ENCODE measurements around the gene PRG2. TPM values are rescaled to one million over a fixed set of nuclear protein-coding genes. Genes with fewer than 3 reads are reported as not detected.

The PRG2 gene
- not detected in 2 replicates for total RNA-seq

GRCh38 chr11:57390535-57390934, at the start of gene PRG2:
PRG2 (minus strand) TSS chr11:57390650; CDS start chr11:57389944, 706 bp downstream.

GRCh38 chr11:57426929-57427726, 36.7 kb upstream of the PRG2 start, which contains the start of gene SLC43A3:
SLC43A3 (minus strand) TSS chr11:57427121; CDS start chr11:57426172, 949 bp downstream.

GRCh38 chr11:57380975-57381374, 9.5 kb downstream of the PRG2 start, which contains the start of gene PRG3:
PRG3 (minus strand) TSS chr11:57381150; CDS start chr11:57380708, 442 bp downstream.

GRCh38 chr11:57338142-57338541, 52.3 kb downstream of the PRG2 start, which contains the start of gene P2RX3:
P2RX3 (plus strand) TSS chr11:57338352; CDS start chr11:57338551, 199 bp downstream.

Other genes starting within 250 kb of the PRG2 start
- not detected in 2 replicates for gene LRRC55, start 208.7 kb downstream of the PRG2 start, total RNA-seq
- not detected in 2 replicates for gene APLNR, start 153.4 kb downstream of the PRG2 start, total RNA-seq
- gene TNKS1BP1, start 65.7 kb downstream of the PRG2 start, total RNA-seq = 213 and 231 TPM in 2 replicates
- 123 and 148 TPM in 2 replicates for gene SSRP1, start 54.8 kb downstream of the PRG2 start, total RNA-seq
- gene P2RX3, start 52.3 kb downstream of the PRG2 start, total RNA-seq = not detected in 2 replicates
- gene PRG3, start 9.5 kb downstream of the PRG2 start, total RNA-seq = not detected in 2 replicates
- gene SLC43A3, start 36.5 kb upstream of the PRG2 start, total RNA-seq = 36.7 and 39.1 TPM in 2 replicates
- gene RTN4RL2, start 69.9 kb upstream of the PRG2 start, total RNA-seq = 0.14 TPM in 1 of 2 replicates, not detected in the other
- gene SLC43A1, start 125.1 kb upstream of the PRG2 start, total RNA-seq = 0.79 and 2.1 TPM in 2 replicates
- gene TIMM10, start 140.1 kb upstream of the PRG2 start, total RNA-seq = 66.0 and 89.9 TPM in 2 replicates
- not detected in 2 replicates for gene SMTNL1, start 146.9 kb upstream of the PRG2 start, total RNA-seq
- gene UBE2L6, start 177.0 kb upstream of the PRG2 start, total RNA-seq = 4.6 and 4.9 TPM in 2 replicates
- gene SERPING1, start 207.0 kb upstream of the PRG2 start, total RNA-seq = 0.42 and 1.1 TPM in 2 replicates

All from airway epithelial cell (primary cell).